Caki2 (cell line): ENCODE measurements around the gene EFCC1. TPM values are rescaled to one million over a fixed set of nuclear protein-coding genes. Genes with fewer than 3 reads are reported as not detected.

Experiments
- DNase-seq: peaks from one replicate; pipeline ENCODE4 v3.0.0-alpha.2; 2015; ENCODE audit warnings: low read depth
- in situ Hi-C: cut with HindIII; loops from 2 replicates; pipeline ENCODE4 v1.10.0; 2016; ENCODE audit warnings: low sequenced_read_pairs, low pct_unique_long_range_greater_than_20kb, mixed read lengths
- total RNA-seq: library from RNA; depleted of rRNA; stranded (reverse); fragments of >200 nt; shearing (Covaris generic); gene quantifications from 2 replicates; pipeline ENCODE4 v1.2.3, GENCODE V29; 2014; ENCODE audit warnings: low replicate concordance

EFCC1 gene
- total RNA-seq, 1 experiment from 2014 or later: not detected

DNA sequence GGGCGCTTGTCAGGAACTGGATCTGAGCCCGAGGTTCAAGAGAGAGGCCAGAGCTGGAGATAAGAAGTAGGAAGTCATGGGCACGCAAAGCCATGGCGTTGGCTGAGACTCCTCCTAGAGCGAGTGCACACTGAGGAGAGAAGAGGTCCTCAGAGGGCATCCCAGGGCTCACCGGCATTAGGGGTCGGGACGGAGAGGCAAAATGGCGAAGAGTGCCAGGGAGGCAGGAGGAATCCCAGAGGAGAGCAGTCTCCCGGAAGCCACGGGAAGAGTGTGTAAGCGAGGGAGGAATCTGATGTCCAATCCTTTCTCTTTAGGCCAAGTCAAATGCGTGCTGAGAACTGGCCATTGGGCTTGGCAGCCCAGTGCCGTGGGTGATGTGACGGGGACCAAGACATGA, 24.0 kb downstream of the EFCC1 start:
- in situ Hi-C loops: no loop called here
- no peak for DNase-seq

DNA sequence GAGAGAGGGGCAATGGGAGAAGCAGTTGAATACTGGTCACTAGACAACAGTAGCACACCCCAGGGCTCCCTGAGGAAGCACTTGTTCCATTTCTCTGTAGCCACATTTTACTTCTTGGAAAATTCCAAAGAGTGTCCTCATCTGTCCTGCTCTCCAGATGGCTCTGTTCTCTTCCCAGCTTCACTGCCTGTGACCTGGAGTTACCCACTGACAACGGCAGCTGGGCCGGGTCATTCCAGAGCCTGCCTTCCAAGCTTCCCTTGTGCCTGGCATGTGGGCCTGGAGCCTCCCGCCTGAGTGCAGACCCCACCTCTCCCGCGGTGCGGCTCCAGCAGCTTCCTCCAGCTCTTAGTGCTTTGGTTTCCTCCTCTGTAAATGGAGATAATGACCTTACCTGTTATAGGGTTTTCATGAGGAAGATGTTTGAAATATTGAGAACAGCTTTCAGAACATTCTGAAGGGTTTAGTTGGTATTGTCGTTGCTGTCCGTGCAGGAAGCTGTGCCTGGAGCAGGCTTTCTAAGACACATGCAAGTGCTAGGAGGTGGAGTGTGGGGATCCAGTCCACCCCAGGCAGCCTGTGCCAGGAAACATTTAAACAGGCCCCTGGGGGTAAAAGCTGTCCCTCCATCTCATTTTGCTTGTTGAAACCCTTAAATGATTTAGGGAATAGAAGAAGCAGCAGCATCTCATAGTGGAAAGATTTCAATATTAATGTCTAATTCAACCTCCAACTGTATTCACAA, 24.8 kb downstream of the EFCC1 start:
- DNase-seq: no peak
- in situ Hi-C loops: no loop called here

DNA sequence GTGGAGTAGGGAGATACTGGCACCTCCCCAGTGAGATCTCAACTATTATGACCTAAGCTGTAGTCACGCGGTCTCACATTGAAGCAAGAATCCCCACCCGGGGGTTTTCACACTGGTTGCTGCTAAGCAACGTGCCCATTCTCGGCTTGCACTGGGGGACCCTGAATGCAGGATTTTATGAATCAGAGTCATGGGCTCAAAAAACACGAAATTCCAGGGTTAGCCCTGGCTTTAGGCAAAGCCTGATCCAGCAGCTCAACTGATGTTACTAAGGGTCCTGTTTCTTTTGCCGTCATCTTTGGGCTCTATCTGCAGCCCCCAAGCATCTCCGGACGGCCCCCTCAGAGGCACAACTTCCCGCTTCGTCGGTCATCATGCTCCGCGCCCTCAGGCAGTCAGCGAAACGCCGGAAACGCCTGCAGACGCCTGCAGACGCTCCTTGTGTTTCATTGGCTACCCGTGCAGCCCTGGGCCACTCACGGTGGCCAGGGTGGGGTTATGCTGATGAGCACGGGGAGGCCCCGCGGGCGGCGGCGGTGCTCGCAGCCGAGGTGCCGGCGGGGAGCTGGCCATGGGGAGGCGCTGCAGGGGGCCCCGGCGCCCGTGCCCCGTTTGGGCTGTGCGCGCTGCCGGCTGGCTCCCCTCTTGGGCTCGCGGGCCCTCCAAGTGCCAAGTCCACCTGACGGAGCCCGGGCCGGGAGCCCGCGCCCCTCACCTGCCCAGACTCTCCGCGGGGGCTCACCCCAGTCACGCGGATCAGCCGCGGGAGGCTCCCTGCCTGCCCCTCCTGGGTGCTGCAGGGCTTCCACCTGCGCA, 25.8 kb downstream of the EFCC1 start:
- DNase-seq: peak; percentile 85
- in situ Hi-C loops: no loop called here

DNA sequence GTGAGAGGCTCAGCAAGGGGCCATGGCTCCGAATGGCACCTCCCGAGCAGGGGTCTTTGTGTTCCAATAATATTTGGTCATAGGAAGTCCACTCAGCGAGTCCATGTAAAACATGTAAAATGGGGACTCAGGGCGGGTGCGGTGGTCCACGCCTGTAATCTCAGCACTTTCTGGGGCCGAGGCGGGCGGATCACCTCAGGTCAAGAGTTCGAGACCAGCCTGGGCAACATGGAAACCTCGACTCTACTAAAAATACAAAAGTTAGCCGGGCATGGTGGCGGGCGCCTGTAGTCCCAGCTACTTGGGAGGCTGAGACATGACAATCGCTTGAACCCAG, 26.4 kb downstream of the EFCC1 start:
- no peak for DNase-seq
- in situ Hi-C loops: no loop called here

DNA sequence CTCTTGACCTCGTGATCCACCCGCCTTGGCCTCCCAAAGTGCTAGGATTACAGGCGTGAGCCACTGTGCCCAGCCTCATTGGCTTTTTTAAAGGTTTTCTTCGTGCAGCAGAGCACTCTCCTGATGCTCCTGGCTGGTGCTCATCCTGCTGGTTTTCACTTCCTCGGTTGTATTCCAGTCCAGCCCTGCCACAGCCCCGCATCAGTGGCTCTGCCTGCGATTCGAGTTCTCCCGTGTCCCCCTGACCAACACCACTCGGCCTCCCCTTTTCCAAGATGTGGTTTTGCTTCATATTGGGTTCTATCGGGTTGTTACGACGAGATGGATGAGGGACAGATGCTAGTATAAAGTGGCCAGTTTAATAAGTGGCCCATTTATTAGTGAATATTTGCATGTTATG, 27.8 kb downstream of the EFCC1 start:
- no peak for DNase-seq
- in situ Hi-C loops: no loop called here

DNA sequence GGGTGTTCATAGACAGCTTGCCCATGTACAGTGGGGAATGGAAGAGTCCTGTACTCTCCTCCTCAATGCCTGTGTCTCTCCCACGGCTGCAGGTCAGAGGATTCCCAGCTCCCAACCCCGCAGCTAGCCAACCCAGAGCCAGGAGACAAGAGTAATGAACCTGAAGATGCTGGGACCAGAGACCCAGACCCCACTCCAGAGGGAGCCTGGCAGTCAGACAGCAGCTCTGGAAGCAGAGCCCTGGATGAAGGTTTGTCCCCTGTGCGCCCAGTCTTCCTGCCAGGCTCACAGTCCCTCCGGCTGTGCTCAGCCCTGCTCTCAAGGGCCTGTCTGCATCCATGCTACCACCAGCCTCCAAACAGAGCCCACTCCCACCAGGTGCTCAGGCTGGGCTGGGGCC, 29.5 kb downstream of the EFCC1 start:
- DNase-seq: no peak
- in situ Hi-C loops: no loop called here

DNA sequence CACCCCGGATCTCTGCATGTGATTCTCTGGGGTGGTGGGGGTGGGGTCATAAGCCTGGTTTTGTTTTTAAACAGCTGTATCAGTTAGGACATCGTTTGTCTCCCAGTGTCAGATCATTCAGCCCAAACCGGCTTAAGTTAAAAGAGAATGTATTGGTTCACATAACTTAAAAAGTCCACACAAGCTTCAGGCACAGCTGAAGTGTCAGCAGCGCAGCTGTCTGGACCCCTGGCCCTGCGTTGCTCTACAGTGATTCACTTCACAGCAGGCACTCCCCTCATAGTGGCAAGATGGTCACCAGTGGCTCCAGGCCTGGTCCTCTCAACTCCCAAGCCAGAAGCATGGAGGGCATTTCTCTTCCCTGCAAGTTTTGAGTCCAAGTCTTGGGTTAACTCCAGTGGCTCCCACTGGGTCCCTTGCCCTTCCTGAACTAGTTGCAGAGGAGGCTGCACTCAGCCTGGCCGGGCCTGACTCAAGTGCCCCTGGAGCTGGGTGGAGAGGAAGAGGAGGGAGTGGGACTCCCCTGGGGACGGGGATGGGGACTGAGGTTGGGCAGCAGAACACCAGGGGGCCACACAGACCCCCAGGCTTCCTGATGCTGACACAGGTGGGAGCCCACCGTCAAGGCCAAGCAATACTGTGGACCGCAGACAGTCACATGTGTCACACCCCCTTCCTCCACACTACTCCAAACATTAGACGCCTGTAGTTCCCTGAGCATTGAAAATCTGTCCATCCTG, 30.5 kb downstream of the EFCC1 start:
- DNase-seq: no peak
- in situ Hi-C loops: no loop called here

DNA sequence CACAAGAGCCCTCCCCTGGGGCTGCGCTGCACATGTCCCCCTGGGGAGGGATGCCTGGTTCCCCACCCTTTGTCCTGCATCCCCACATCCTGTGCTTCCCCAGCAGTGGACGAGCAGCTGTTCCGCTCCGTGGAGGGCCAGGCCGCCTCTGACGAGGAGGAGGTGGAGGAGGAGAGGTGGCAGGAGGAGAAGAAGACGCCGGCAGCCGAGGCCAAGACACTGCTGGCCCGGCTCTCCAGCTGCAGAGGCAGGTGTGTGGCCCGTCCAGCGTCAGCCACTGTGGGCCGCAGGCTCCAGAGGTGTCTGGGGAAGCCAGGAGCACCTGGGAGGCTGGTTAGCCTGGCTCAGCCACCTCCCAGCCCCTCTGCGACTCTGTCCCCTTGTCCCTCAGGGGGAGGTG, 31.6 kb downstream of the EFCC1 start:
- in situ Hi-C loops: no loop called here
- no peak for DNase-seq

DNA sequence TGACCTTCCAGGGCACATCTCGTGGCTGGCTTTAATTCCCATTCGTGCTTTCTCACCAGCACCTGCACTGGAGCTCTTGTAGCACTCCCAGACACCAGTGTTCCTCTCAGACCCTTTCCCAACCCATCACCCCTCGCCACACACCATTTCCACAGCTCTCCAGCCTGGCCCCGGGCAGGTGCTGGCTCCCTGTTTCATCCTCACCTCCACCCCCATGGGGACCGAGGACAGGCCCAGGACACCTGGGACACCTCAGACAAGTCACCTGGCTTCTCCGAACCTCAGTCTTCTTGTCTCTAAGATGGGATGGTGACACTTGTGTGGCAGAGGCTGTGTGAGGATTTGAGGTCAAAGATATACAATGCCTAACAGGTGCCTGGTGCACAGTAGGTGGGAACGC, 32.0 kb downstream of the EFCC1 start:
- DNase-seq: no peak
- in situ Hi-C loops: no loop called here

DNA sequence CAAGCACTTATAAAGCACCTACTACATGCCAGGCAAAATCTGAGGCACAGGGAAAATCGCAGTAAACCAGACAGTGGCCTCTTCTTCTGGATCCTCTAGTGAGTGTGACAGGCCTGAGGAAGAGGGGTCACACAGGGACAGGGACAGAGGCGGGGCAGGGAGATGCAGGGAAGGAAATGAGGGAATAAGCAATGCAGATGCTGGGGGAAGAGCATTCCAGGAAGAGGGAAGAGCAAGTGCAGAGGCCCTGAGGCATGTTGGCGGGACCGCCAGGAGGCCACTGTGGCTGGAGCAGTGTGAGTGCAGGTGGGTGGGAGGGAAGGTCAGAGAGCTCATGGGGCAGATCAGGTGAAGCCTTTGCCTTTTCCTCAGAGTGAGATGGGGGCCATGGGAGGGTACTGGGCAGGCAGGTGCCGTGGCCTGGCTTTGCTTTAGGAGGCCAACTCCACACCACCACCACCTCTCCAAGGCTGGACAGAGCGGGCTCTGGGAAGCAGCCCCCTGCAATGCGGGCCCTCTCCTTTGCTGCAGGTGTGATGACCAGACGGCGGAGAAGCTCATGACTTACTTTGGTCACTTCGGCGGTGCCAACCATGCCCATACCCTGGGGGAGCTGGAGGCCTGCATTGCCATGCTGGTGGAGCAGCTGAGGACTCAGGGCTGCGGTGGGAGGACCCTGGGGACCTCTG, 32.7 kb downstream of the EFCC1 start:
- in situ Hi-C loops: no loop called here
- DNase-seq: no peak

DNA sequence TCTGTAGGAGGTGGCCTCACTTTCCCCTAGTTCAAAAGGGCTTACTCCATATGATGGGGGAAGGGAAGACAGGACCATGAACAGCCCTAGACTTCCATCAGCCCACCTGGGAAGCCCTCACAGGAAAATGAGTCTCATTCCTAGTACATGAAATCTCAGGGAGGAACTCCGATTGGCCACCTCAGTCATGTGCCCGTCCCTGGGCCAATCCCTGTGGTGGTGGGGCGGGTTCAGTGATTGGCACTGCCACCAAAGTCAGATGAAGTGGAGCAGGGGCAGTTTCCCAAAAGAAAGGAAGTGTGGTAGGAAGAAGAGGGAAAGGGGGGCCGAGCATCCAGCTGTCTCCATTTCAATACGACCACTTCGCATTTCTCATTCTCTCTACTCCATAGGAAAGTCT, 33.5 kb downstream of the EFCC1 start:
- no peak for DNase-seq
- in situ Hi-C loops: no loop called here

DNA sequence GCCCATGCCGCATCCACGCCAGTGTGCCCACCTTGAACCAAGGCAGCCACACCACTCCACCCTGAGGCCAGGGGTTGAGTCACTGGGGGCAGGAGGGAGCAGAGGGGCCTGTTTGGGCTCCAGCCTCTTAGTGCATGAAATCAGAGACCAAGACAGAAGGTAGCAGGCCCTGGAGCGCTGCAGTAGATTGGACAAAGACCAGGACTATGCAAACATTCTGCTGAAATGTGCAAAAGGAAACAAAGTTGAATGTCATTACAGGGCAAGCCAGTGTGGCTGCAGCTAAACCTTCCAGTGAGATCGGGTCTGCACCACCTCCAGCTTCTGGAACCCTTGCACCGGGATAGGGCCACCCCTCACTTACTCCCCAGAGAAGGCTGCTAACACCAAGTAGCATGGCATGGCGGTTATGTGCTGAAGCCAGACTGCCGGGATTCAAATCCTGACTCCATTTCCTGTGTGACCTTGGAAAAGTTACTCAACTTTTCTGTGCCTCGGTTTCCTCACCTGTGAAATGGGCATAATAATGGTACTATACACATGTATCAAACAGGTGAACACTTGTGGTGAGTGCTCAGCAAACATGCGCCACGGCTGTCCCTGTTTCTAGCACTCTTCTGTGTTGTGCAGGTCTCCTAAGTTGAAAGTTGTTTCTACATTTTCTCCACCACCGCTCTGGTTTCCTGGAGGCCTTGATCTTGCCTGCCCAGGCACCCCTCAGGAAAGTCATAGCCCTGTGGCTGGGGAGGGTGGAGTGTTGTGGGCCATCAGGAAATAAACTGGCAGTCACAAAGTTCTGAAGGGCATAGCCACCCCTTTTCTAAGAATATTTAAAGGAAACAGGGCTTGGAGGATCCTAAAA, 34.5 kb downstream of the EFCC1 start:
- DNase-seq: no peak
- in situ Hi-C loops: no loop called here

DNA sequence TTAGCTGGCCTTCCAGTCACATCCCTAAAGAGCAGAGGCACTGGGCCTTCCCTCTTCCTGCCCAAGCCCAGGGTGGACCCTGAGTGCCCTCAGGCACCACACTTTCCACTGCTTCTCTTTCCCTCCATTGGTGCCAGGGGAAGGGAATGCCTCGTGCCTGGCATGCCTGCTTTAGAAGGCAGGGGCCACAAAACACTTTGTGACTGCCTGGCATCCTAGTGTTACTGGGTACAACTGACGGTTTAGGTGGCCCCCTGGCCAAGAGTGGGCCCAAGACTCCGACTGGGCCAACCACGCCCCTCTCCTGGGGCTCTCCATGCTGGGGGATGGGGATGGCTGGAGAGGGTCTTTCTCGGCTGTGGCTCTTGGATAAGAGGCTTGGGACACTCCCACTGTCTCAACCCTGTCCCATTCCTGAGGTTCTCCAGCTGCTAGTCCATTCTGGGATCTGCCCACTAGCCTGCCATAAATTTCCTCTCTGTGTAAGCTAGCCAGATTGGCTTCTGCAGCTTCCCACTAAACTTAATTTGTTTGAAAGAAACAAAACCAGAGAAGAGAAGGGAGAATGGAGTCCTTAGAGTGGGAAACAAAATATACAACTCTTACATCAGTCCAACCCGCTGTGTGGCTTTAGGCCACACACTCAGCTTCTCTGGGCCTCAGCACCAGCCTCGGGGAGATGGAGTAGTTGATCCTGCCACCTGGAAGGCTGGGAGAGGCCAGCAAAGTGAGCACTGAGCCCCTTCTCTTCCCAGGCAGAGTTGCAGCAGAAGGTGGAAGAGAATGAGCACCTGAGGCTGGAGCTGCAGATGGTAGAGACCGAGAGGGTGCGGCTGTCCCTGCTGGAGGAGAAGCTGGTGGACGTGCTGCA, 35.4 kb downstream of the EFCC1 start:
- in situ Hi-C loops: no loop called here
- DNase-seq: no peak

DNA sequence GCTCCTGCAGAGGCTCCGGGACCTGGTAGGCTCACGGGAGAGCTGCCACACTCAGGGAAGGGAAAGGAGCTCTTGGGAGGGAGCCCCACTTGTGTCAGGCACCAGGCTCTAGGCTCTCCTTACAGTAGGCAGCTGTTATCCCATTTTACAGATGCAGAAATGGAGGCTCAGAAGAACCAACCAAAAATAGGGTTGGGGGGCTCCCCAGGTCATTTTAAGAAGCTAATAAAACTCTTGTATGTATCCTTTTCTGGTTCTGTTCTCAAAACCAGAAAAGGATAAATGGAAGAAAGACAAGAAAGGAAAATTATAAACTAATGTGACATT, 36.0 kb downstream of the EFCC1 start:
- in situ Hi-C loops: no loop called here
- no peak for DNase-seq

DNA sequence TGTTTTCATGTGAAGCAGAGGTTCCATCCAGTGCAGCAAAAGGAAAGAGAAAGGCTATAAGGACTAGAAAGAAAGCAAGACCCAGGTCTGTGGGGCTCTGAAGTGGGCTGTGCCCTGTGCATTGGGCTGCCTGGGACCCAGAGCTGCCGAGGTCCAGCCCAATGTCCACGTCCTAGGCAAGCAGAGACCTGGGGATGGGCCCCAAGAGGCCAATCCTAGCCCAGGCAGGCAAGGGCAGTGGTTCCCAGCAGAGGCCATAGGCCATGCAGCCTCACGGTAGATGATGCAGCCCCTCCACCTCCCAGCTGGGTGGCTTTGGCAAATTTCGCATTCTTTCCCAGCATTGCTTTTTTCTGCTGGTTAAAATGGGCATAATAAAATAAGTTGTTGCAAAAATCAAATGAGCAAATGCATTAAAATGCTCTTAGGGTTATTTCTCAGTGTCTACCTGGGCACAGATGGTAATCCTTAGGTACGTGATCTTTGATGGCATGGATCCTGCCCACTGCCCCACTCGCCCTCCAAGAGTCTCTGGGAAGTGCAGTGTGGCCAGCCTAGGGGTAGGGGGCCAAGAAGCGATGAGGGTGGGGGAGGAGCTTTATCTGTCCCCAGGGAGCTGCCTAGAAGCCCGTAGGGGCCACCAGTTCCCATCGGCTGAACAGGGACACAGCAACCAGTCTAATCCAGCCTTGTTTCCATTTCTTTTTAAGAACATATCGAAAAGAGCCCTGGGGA, 37.2 kb downstream of the EFCC1 start:
- no peak for DNase-seq
- in situ Hi-C loops: no loop called here

DNA sequence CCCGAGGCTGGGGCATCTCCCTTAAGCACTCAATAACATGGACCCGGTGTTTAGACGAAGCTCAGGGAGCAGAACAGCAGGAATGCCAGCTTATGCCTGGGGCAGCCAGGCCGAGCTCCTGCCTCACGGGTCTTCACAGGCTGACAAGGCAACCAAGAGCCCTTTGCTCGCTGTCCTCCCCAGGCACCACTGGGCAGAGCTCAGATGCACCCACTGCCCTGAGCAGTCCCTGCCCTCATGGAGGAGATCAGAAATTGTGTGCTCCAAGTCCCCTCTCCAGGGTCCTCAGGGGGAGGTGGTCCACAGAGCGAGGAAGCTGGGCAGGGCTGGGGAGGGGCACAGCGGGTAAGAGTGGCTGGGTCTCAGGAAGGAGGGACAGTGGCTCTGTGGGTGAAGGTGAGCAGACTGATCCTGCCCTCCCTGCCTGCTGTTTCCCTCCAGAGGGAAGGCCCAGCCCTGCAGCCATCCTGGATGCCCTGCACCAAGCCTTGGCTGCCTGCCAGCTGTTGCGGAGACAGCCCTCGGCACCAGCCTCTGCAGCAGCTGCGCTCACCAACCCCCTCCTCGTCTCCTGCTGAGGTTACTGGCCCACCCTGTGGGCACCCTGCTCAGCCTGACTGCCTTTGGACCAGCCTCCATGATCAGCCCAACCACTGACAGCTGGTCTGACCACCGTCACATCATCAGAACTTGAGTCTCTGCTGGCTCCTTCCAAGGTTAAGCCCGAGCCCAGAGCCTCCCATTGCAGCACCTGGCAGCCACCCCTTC, 38.4 kb downstream of the EFCC1 start:
- in situ Hi-C loops: no loop called here
- DNase-seq: no peak
